H1 (cell line): ENCODE data around the gene KIAA0586. TPM values are rescaled to one million over a fixed set of nuclear protein-coding genes. Genes with fewer than 3 reads are reported as not detected.

ENCODE experiments used
- CTCF ChIA-PET: fragments of 300-600 bp; sonication (Branson Sonifier 250); formaldehyde crosslinking; loops from one replicate; lab custom pipeline; 2021; ENCODE audit not compliant: partially characterized antibody; lab: Charles Lee
- POLR2A ChIA-PET: fragments of 300-600 bp; sonication (Branson Sonifier 250); formaldehyde crosslinking; loops from one replicate; lab custom pipeline; 2021; ENCODE audit warnings: inconsistent platforms; ENCODE audit not compliant: partially characterized antibody; lab: Charles Lee
- DNase-seq, 2 experiments: peaks; one replicate each; pipeline versions ENCODE4 v3.0.0 to v3.0.0-alpha.2; 2010 to 2022; ENCODE audit warnings: low spot score in 2 of 2, low read depth in 1 of 2, mixed read lengths in 1 of 2
- FAIRE-seq: peaks from 2 replicates; lab custom pipeline; 2011; peaks lifted over from hg19 to GRCh38; lab: Jason Lieb, UNC
- H2AFZ ChIP-seq: 2 replicates; pipeline ENCODE4 v1.8.1; 2012; ENCODE audit warnings: low read length, inconsistent platforms
- H2AK5ac ChIP-seq: 2 replicates; pipeline ENCODE4 v1.6.1; 2013; ENCODE audit warnings: low read depth, low read length
- H2BK120ac ChIP-seq: replicated peaks from 2 replicates; pipeline ENCODE3; 2013; ENCODE audit warnings: low read depth, low read length, inconsistent platforms
- H2BK12ac ChIP-seq: 2 replicates; pipeline ENCODE4 v1.6.1; 2013; ENCODE audit warnings: low read depth, low read length
- H2BK15ac ChIP-seq: 2 replicates; pipeline ENCODE4 v1.6.1; 2013; ENCODE audit warnings: low read length
- H2BK20ac ChIP-seq: 2 replicates; pipeline ENCODE4 v1.6.1; 2013; ENCODE audit warnings: low read length
- H2BK5ac ChIP-seq: 2 replicates; pipeline ENCODE4 v1.6.1; 2013; ENCODE audit warnings: low read depth, low read length
- H3K14ac ChIP-seq: 2 replicates; pipeline ENCODE4 v1.6.1; 2013; ENCODE audit warnings: inconsistent platforms; ENCODE audit not compliant: insufficient read length
- H3K18ac ChIP-seq: 2 replicates; pipeline ENCODE4 v1.6.1; 2013; ENCODE audit warnings: low read length; ENCODE audit errors: extremely low read depth
- H3K23ac ChIP-seq: 2 replicates; pipeline ENCODE4 v1.6.1; 2013; ENCODE audit warnings: inconsistent platforms; ENCODE audit not compliant: insufficient read length
- H3K23me2 ChIP-seq: 2 replicates; pipeline ENCODE4 v1.6.1; 2013; ENCODE audit warnings: low read depth, low read length
- H3K27ac ChIP-seq: 2 replicates; pipeline ENCODE4 v1.6.1; 2011; ENCODE audit warnings: low read depth, low read length, inconsistent platforms
- H3K27me3 ChIP-seq, 4 experiments: replicated peaks in 1 of 4; 1 replicate in 1 of 4; 2 replicates in 3 of 4; pipeline versions ENCODE4 v1.6.1 to v1.8.1; 2011 to 2013; ENCODE audit warnings: low read length in 3 of 4, mild to moderate bottlenecking in 3 of 4, inconsistent platforms in 2 of 4, mixed read lengths in 2 of 4, moderate library complexity in 1 of 4; ENCODE audit not compliant: control insufficient read depth in 3 of 4, insufficient read depth in 3 of 4; ENCODE audit errors: extremely low read depth in 1 of 4
- H3K36me3 ChIP-seq, 4 experiments: 2 replicates each; pipeline versions ENCODE4 v1.6.1 to v1.8.1; 2011 to 2013; ENCODE audit warnings: mild to moderate bottlenecking in 4 of 4, low read length in 3 of 4, moderate library complexity in 2 of 4, control low read depth in 1 of 4, inconsistent platforms in 1 of 4; ENCODE audit not compliant: insufficient read depth in 4 of 4, control insufficient read depth in 2 of 4
- H3K4ac ChIP-seq: replicated peaks from 2 replicates; pipeline ENCODE3; 2013; ENCODE audit warnings: low read length, low read depth, mixed read lengths, inconsistent platforms; ENCODE audit not compliant: insufficient read length
- H3K4me1 ChIP-seq, 4 experiments: replicated peaks in 1 of 4; 1 replicate in 1 of 4; 2 replicates in 3 of 4; pipeline versions ENCODE4 v1.6.1 to v1.8.1; 2011 to 2013; ENCODE audit warnings: low read length in 3 of 4, inconsistent platforms in 2 of 4, mixed read lengths in 1 of 4; ENCODE audit not compliant: insufficient read depth in 4 of 4, control insufficient read depth in 3 of 4
- H3K4me2 ChIP-seq, 2 experiments: 2 replicates each; pipeline versions ENCODE4 v1.6.1 to v1.8.1; 2011 to 2013; ENCODE audit warnings: low read depth in 2 of 2, low read length in 2 of 2, control low read depth in 1 of 2, inconsistent platforms in 1 of 2, mild to moderate bottlenecking in 1 of 2; ENCODE audit not compliant: insufficient read depth in 1 of 2
- H3K4me3 ChIP-seq, 4 experiments: fragments of 200-600, 300-600 bp in 1 of 4; sonication (generic), shearing (Covaris generic), sonication (Bioruptor Twin) in 1 of 4; 2 replicates each; pipeline versions ENCODE4 v1.5.1 to v1.8.1; 2011 to 2016; ENCODE audit warnings: low read length in 4 of 4, low read depth in 3 of 4, control low read depth in 2 of 4, inconsistent platforms in 2 of 4, mild to moderate bottlenecking in 2 of 4, mixed read lengths in 1 of 4, moderate library complexity in 1 of 4; ENCODE audit not compliant: insufficient read depth in 2 of 4; ENCODE audit errors: extremely low read depth in 1 of 4
- H3K56ac ChIP-seq: replicated peaks from 2 replicates; pipeline ENCODE3; 2013; ENCODE audit warnings: low read depth, mild to moderate bottlenecking, mixed read lengths, low read length, inconsistent platforms; ENCODE audit not compliant: insufficient read length
- H3K79me1 ChIP-seq: 2 replicates; pipeline ENCODE4 v1.6.1; 2013; ENCODE audit warnings: low read depth, low read length, control low read depth
- H3K79me2 ChIP-seq, 2 experiments: 2 replicates each; pipeline versions ENCODE4 v1.6.1 to v1.8.1; 2012 to 2013; ENCODE audit warnings: low read length in 2 of 2, mild to moderate bottlenecking in 2 of 2, inconsistent platforms in 1 of 2; ENCODE audit not compliant: insufficient read depth in 2 of 2, control insufficient read depth in 1 of 2
- H3K9ac ChIP-seq, 4 experiments: replicated peaks in 1 of 4; 1 replicate in 1 of 4; 2 replicates in 3 of 4; pipeline versions ENCODE4 v1.6.1 to v1.8.1; 2011 to 2013; ENCODE audit warnings: low read depth in 3 of 4, low read length in 3 of 4, control low read depth in 2 of 4, mild to moderate bottlenecking in 2 of 4, moderate library complexity in 2 of 4, inconsistent platforms in 1 of 4; ENCODE audit errors: extremely low read depth in 1 of 4
- H3K9me3 ChIP-seq, 2 experiments: 2 replicates each; pipeline versions ENCODE4 v1.6.1 to v1.8.1; 2012 to 2013; ENCODE audit warnings: mild to moderate bottlenecking in 2 of 2, moderate library complexity in 2 of 2, control low read depth in 1 of 2, inconsistent platforms in 1 of 2, low read depth in 1 of 2, low read length in 1 of 2, mixed read lengths in 1 of 2; ENCODE audit not compliant: insufficient read depth in 2 of 2
- H4K20me1 ChIP-seq, 2 experiments: replicated peaks in 1 of 2; 2 replicates each; pipeline versions ENCODE3 to v1.8.1; 2011 to 2013; ENCODE audit warnings: inconsistent platforms in 2 of 2, low read length in 2 of 2, mild to moderate bottlenecking in 1 of 2; ENCODE audit not compliant: insufficient read depth in 2 of 2, control insufficient read depth in 1 of 2
- H4K5ac ChIP-seq: 2 replicates; pipeline ENCODE4 v1.6.1; 2013; ENCODE audit warnings: low read length, low read depth, mixed read lengths, inconsistent platforms; ENCODE audit not compliant: insufficient read length
- H4K8ac ChIP-seq: 2 replicates; pipeline ENCODE4 v1.8.0; 2013; ENCODE audit warnings: mild to moderate bottlenecking, moderate library complexity, low read length, inconsistent platforms; ENCODE audit not compliant: insufficient read depth; ENCODE audit errors: extremely low read depth
- H4K91ac ChIP-seq: replicated peaks from 2 replicates; pipeline ENCODE3; 2013; ENCODE audit warnings: low read length, mixed read lengths, inconsistent platforms; ENCODE audit not compliant: insufficient read length
- CBX8 ChIP-seq: fragments of 300-800, 300-1000 bp; sonication (generic); IDR thresholded peaks from 2 replicates; pipeline ENCODE4 v1.7.1; 2016; ENCODE audit warnings: low read depth, low read length, borderline replicate concordance
- FOSL1 ChIP-seq: IDR thresholded peaks from 2 replicates; pipeline ENCODE4 v1.6.1; 2011; ENCODE audit warnings: mild to moderate bottlenecking, low read depth, low read length, moderate library complexity; ENCODE audit not compliant: insufficient read depth
- GTF2F1 ChIP-seq: IDR thresholded peaks from 2 replicates; pipeline ENCODE4 v1.6.1; 2012; ENCODE audit warnings: low read depth, low read length, improper control_type of control experiment, borderline replicate concordance
- JUND ChIP-seq: IDR thresholded peaks from 2 replicates; pipeline ENCODE4 v1.6.1; 2011; ENCODE audit warnings: mild to moderate bottlenecking, improper control_type of control experiment, low read length
- MAX ChIP-seq: IDR thresholded peaks from 2 replicates; pipeline ENCODE4 v1.6.1; 2012; ENCODE audit warnings: inconsistent platforms
- PHF8 ChIP-seq: fragments of 200-600 bp; sonication (generic); conservative IDR thresholded peaks from 2 replicates; pipeline ENCODE4 v1.7.1; 2012; ENCODE audit warnings: low read depth, mild to moderate bottlenecking, inconsistent platforms, low read length, moderate library complexity
- POU5F1 ChIP-seq: IDR thresholded peaks from 2 replicates; pipeline ENCODE4 v1.6.1; 2011; ENCODE audit warnings: low read depth, mild to moderate bottlenecking, low read length, moderate library complexity
- RAD21 ChIP-seq, 2 experiments: IDR thresholded peaks in 1 of 2; conservative IDR thresholded peaks in 1 of 2; 2 replicates each; pipeline ENCODE4 v1.6.1; 2011; ENCODE audit warnings: low read depth in 2 of 2, low read length in 2 of 2, improper control_type of control experiment in 1 of 2, inconsistent platforms in 1 of 2, mild to moderate bottlenecking in 1 of 2, moderate library complexity in 1 of 2
- TCF12 ChIP-seq: IDR thresholded peaks from 2 replicates; pipeline ENCODE4 v1.6.1; 2011; ENCODE audit warnings: low read depth, mild to moderate bottlenecking, low read length
- USF2 ChIP-seq: IDR thresholded peaks from 2 replicates; pipeline ENCODE4 v1.6.1; 2011; ENCODE audit warnings: low read length, improper control_type of control experiment
- ZNF274 ChIP-seq: IDR thresholded peaks from 2 replicates; pipeline ENCODE4 v1.7.0; 2012; ENCODE audit warnings: low read length, borderline replicate concordance; ENCODE audit errors: extremely low read depth
- WGBS, 2 experiments: shearing (Covaris generic) in 1 of 2; methylation state at CpG; one replicate each; pipeline versions ENCODE4 v1.1.6 to v1.1.7; 2013 to 2015; ENCODE audit warnings: low lambda C conversion rate in 2 of 2, mixed read lengths in 2 of 2, inconsistent platforms in 1 of 2, low coverage in 1 of 2, missing lambda C conversion rate in 1 of 2; ENCODE audit not compliant: insufficient replicate concordance in 2 of 2, insufficient coverage in 1 of 2, insufficient read length in 1 of 2; ENCODE audit errors: extremely low coverage in 1 of 2, missing lambda C conversion rate in 1 of 2; 5-methylcytosine and 5-hydroxymethylcytosine counted together
- polyA plus RNA-seq, 7 experiments: library from polyadenylated mRNA; depleted of rRNA in 3 of 7; stranded (reverse) in 5 of 7; unstranded in 2 of 7; fragments of >200 nt in 5 of 7; fragments of 200-250 nt in 2 of 7; gene quantifications; 1 replicate in 5 of 7; 2 replicates in 1 of 7; 4 replicates in 1 of 7; pipeline versions ENCODE4 v1.2.1 to v1.2.3, GENCODE V29; 2011 to 2013; ENCODE audit warnings: missing spikeins in 2 of 7, mixed read lengths in 2 of 7
- total RNA-seq: library from RNA; stranded (reverse); fragmentation: NEBNext Ultra II Directional; extraction: Animal tissue kit (Norgen Biotek cat#: 25700); gene quantifications from 2 replicates; pipeline ENCODE4 v1.2.1, GENCODE V29; 2021

The KIAA0586 gene
- total and polyA plus RNA-seq, 2 of the 8 experiments (the other 6 are each of a cell fraction or from before 2014, with no cell fraction given): 7.2 to 24.8 TPM

GRCh38 chr14:58491593-58491992, 64.1 kb downstream of the KIAA0586 start:
- no peak overlapping the region for H2BK12ac ChIP-seq
- no peak overlapping the region for H3K4me3 ChIP-seq
- WGBS, 2 experiments: 94% methylated on average over 1 of the region's 1 CpG; no CpG with 5 or more reads in 1 of the 2 experiments

More at GRCh38 chr14:58491593-58491992, 64.1 kb downstream of the KIAA0586 start:
- ChIA-PET CTCF (interaction anchor here (1.3 to 2.8 kb wide), 2 partner anchors 10 to 17 kb away, joined by 6 to 12 read pairs; no protein-coding TSS in a partner anchor), POLR2A (no interaction called here)
- Histone ChIP-seq H3K4me1 (no peaks in the 10 kb centered on the region), H3K18ac (no peak overlapping the region), H2BK5ac (no peak overlapping the region), H4K20me1 (no peaks in the 10 kb centered on the region), H3K56ac (no peak overlapping the region), H4K5ac (no peak overlapping the region), H3K4me2 (no peak overlapping the region), H3K79me2 (no peaks in the 10 kb centered on the region), H3K27ac (no peak overlapping the region), H3K23ac (no peak overlapping the region), H3K4ac (no peak overlapping the region), H3K9ac (no peak overlapping the region), H3K27me3 (no peaks in the 10 kb centered on the region), H3K9me3 (no peaks in the 10 kb centered on the region), H4K8ac (no peak overlapping the region), H3K36me3 (peaks cover 0 to 26% (median 1%) of the 10 kb centered on the region in 4 experiments; a peak in 4 of 8 replicates), H2AK5ac (no peak overlapping the region), H3K14ac (no peak overlapping the region), H3K79me1 (no peaks in the 10 kb centered on the region), H4K91ac (no peak overlapping the region), H2BK120ac (no peak overlapping the region), H2AFZ (no peak overlapping the region), H2BK20ac (no peak overlapping the region), H2BK15ac (no peak overlapping the region), H3K23me2 (no peaks in the 10 kb centered on the region)
- DNase-seq: no peak
- TF ChIP-seq MAX (no peak), GTF2F1 (no peak), PHF8 (no peak), POU5F1 (no peak), JUND (no peak), RAD21 (IDR thresholded peaks at IDR 0.05 in 1 of 2, conservative IDR thresholded peaks at IDR 0.05 in 1 of 2; ENCODE audit: low read depth in 2 of 2, low read length in 2 of 2) (no peak), TCF12 (no peak), FOSL1 (no peak), USF2 (no peak), ZNF274 (no peak), CBX8 (no peak)
- FAIRE-seq: no peak
